GM12801 (cell line): ENCODE data around the gene RAB43.

Source experiments
- TF ChIP-seq, protein P1 (sequence below): IDR thresholded peaks from one replicate; pipeline ENCODE4 v1.5.1; 2011; ENCODE audit warnings: control low read depth; ENCODE audit not compliant: insufficient read length; ENCODE audit errors: extremely low read depth

RAB43 gene

DNA sequence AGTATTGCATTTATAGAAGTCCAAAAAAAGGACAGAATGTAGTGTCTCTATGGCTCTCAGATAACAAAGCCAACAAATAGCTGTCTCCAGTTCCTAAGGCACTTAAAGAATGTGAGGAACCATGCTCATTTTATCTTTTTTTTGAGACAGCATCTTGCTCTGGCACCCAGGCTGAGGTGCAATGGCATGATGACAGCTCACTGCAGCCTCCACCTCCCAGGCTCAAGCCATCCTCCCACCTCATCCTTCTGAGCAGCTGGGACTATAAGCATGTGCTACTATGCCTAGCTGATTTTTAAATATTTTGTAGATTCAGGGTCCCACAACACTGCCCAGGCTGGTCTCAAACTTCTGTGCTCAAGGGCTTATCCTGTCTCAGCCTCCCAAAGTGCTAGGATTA, 23.2 kb upstream of the RAB43 start:
- TF ChIP-seq, protein P1, sequence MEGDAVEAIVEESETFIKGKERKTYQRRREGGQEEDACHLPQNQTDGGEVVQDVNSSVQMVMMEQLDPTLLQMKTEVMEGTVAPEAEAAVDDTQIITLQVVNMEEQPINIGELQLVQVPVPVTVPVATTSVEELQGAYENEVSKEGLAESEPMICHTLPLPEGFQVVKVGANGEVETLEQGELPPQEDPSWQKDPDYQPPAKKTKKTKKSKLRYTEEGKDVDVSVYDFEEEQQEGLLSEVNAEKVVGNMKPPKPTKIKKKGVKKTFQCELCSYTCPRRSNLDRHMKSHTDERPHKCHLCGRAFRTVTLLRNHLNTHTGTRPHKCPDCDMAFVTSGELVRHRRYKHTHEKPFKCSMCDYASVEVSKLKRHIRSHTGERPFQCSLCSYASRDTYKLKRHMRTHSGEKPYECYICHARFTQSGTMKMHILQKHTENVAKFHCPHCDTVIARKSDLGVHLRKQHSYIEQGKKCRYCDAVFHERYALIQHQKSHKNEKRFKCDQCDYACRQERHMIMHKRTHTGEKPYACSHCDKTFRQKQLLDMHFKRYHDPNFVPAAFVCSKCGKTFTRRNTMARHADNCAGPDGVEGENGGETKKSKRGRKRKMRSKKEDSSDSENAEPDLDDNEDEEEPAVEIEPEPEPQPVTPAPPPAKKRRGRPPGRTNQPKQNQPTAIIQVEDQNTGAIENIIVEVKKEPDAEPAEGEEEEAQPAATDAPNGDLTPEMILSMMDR, result no peak

DNA sequence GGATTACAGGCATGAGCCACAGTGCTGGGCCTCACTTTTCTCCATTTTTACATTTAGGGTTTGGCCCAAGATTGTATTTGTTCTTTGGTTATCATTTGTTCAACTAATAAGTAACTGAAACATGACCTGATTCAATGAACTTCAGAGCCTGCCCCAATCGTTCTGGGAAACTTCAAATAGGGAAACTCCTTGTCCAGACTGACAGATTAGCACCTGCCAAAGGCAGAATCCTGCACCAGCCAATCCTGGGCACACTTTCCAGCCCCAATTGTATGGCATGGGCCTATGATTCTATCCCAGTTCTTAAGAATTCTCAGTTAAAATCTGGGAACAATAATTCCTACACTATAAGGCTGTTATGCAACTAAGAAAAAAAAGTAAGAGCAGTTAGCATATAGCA, 18.3 kb upstream of the RAB43 start:
- TF ChIP-seq, protein P1, result no peak

DNA sequence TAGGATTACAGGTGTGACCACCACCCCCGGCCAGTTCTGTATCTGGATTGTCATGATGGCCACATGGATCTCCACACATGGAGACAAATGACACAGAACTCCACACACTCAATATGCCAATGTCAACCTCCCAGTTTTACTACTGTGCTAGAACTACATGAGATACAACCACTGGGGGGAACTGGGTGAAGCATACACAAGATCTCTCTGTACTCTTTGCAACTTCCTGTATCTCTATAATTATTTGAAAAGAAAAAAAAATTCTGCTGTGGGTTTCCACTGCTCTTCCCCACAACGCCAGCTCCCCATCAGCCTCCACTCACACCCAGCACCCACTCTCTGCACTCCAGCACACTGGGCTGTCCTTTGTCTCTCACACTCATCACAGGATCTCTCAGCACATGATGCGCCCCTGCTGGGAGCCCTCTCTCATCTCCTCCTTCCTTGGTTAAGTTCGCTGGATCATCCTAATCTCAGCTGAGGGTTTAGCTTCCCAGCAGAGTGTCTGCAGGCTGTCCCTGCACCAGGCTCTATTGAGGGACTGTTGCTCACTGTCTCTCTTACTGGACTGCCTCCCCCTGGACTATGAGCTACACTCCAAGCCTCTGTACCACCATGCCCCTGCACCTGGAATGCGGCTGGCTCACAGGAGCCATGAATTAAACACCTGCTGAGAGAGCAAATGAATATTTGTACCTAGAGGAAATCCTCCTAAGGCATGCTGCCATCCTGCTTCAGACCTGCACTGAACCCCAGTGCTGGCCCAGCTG, 10.7 kb upstream of the RAB43 start:
- TF ChIP-seq, protein P1, result no peak

DNA sequence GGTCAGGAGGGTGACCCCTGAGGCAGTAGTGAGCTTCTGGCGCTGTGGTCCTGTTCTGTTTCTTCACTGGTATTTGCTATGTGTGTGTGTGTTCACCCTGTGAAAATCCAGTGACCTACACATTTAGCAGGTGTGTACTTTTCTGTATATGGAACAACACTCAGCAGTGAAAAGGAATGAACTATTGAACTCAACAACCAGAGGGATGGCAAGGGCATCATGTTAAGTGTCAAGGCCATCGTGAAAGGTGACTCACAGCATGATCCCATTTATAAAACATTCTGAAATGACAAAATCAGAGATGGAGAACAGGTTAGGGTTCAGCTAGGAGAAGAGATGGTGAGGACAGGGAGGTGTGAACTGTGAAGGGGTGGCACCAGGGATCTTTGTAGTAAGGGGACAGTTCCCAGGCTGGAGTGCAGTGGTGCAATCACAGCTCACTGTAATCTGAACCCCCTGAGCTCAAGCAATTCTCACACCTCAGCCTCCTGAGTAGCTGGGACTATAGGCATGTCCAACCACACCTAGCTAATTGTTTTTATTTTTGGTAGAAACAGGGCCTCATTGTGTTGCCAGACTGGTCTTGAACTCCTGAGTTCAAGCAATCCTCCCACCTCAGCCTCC, 10.0 kb upstream of the RAB43 start:
- TF ChIP-seq, protein P1, result no peak

DNA sequence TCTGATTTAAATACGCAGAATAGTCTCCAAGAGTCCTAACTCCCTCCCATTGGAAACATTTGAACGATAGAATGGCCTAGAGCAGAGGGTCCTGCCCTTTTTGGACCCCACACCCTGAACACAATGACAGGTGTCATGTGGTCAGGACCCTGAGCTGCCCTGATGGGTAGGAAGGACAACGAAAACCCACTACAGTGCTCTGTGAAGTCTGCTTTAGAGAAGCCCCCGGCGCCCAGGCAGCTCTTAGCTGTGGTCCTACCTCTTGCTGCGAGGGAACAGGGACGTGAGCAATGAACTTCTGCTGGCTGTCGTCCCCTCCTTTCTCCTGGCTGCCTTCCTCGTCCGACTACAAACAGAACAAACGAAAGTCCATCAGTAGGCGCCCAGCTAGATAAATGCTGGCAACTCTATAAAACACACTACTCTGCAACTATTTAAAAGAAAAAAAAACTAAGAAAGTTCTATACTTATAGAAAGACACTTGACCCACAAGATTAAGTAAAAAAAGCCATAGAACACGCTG, 8.7 kb upstream of the RAB43 start:
- TF ChIP-seq, protein P1, result no peak

DNA sequence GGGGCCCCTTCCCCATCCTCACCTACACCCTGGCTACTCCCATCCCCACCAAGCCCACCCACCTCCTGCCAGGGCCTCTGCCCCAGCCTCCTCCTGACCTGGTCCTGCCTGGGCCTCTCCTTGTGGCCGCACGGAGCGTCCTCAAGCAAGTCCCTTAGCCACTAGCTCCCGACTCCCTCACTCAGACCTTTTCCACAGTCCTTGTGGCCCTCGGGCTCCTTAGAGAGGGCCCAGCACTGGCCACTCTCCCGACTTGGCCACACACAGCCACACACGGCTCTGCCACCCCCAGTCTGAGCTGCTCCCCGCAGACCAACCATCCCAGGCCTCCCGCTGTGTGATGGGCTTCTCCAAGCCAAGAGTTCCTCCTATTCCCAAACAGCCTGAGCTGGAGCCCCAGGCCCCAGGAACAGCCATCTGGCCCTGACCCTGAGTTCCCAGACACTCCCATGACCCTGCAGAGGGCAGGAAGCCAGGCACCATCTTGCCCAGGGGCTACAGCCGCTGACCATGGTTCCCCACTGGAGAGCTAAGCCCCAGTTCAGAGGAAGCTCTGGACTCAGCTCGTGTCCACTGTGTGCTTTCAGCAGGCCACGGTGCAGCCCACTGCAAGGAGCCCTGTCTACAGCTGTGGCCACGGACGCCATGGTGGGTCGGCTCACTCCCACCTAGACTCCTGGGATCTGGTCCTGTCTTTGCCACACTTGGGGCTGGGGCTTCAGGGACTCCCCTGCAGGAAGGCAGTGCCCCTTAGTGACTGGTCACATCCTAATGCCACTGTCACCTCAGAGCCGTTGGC, 7.0 kb upstream of the RAB43 start:
- TF ChIP-seq, protein P1, result no peak

DNA sequence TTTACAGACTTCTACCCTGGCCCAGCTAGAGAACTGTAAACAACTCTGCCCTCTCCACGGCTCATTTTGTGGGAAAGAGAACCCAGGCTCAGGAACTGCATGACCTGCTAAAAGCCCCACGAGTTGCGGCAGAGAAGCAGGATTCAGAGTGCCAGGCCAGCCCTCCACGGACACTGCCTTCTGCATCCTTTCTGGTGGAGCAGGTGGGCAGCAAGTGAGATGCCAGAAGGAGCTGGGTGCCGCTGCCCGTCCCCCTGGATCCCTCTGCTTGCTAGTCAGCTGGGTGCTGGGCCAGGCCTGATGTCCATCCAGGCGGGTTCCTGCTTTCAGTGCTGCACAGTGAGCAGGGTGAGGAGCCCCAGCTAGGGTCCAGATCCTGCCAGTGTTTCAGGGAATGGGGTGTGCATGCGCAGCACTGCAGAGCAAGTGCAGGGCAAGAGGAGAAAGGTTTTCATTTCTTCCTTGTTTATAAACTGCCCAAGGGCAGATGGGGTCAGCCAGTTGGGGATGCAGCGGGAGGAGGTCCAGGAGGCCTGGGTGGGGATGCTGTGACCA, 5.2 kb upstream of the RAB43 start:
- TF ChIP-seq, protein P1, result no peak
